Esophagus squamous epithelium (tissue), 5 donors: ENCODE measurements around the gene SNED1. TPM values are rescaled to one million over a fixed set of nuclear protein-coding genes. Genes with fewer than 3 reads are reported as not detected.

Source experiments
- DNase-seq: peaks from one replicate; lab custom pipeline; 2025; lab: John Stamatoyannopoulos, UW
- H3K27ac ChIP-seq, 4 donors: fragments of 200-600 bp; sonication (generic); one replicate each; pipeline ENCODE4 v1.5.1; 2016 to 2019; ENCODE audit warnings: mild to moderate bottlenecking in 1 of 4
- H3K27me3 ChIP-seq, 4 donors: fragments of 200-600 bp; sonication (generic); 1 replicate in 3 of 4; 2 replicates in 1 of 4; pipeline versions ENCODE4 v1.5.1 to v1.6.0; 2017 to 2021; ENCODE audit warnings: antibody characterized with exemption in 1 of 4
- H3K36me3 ChIP-seq, 3 donors: fragments of 200-600 bp; sonication (generic); one replicate each; pipeline ENCODE4 v1.5.1; 2016 to 2019
- H3K4me1 ChIP-seq, 3 donors: fragments of 200-600 bp; sonication (generic); one replicate each; pipeline ENCODE4 v1.5.1; 2017 to 2019
- H3K4me3 ChIP-seq, 4 donors: fragments of 200-600 bp; sonication (generic); 1 replicate in 3 of 4; 2 replicates in 1 of 4; pipeline ENCODE4 v1.5.1; 2016 to 2019; ENCODE audit warnings: mild to moderate bottlenecking in 2 of 4, moderate library complexity in 1 of 4
- H3K9me3 ChIP-seq, 3 donors: fragments of 200-600 bp; sonication (generic); one replicate each; pipeline ENCODE4 v1.5.1; 2016 to 2019
- CTCF ChIP-seq, 6 experiments: fragments of 450-650 bp in 4 of 6; fragments of 200-600 bp in 2 of 6; sonication (generic) in 2 of 6; IDR thresholded peaks; one replicate each; pipeline ENCODE4 v1.5.1; 2016 to 2019; ENCODE audit warnings: antibody characterized with exemption in 6 of 6, mild to moderate bottlenecking in 4 of 6, moderate library complexity in 4 of 6
- POLR2A ChIP-seq, 4 donors: fragments of 450-650 bp; IDR thresholded peaks; one replicate each; pipeline ENCODE4 v1.6.1; 2017; ENCODE audit warnings: antibody characterized with exemption in 4 of 4, mild to moderate bottlenecking in 4 of 4, moderate library complexity in 3 of 4
- WGBS, 2 donors: methylation state at CpG; one replicate each; pipeline ENCODE4 v1.1.5; 2018; 5-methylcytosine and 5-hydroxymethylcytosine counted together
- intact Hi-C: fragments of 100-400 bp; cut with DNase I; formaldehyde crosslinking; loops from one replicate; pipeline ENCODE4 v1.15.0; 2022
- total RNA-seq, 4 donors: library from RNA; depleted of rRNA; stranded (reverse); fragments of >200 nt; gene quantifications; one replicate each; pipeline ENCODE4 v1.1.0, GENCODE V29; 2016
- donor health status: DM: yes; HTN: yes; CAD: no.

Gene SNED1
- total RNA-seq, 4 donors from 2014 or later = 3.3 to 13.9 (median 4.8) TPM

GRCh38 chr2:241034490-241035141 is 36.2 kb downstream of the SNED1 start:
- 80 to 89% methylated on average over 9 to 14 of the region's 22 CpGs for WGBS, 2 donors
- intact Hi-C loops = no loop called here

GRCh38 chr2:241035142-241035817 is 36.9 kb downstream of the SNED1 start:
- H3K27me3 ChIP-seq = peaks cover 0 to 6% (median 0%) of the 10 kb centered on the region in 4 donors
- no peak for DNase-seq
- H3K4me3 ChIP-seq = peak overlapping the region in 1 of 4 donors; percentile 2
- H3K4me1 ChIP-seq = peaks cover 13 to 29% (median 14%) of the 10 kb centered on the region in 3 donors
- H3K36me3 ChIP-seq = peaks cover 0 to 63% (median 6%) of the 10 kb centered on the region in 3 donors
- WGBS, 2 donors = no CpG with 5 or more reads among the region's 31 CpGs
- TF ChIP-seq POLR2A (IDR thresholded peaks at IDR 0.05) (no peak), CTCF (IDR thresholded peaks at IDR 0.05) (no peak)
- no peak overlapping the region for H3K27ac ChIP-seq
- no peaks in the 10 kb centered on the region for H3K9me3 ChIP-seq
- intact Hi-C loops = no loop called here

More at GRCh38 chr2:241034490-241035141, 36.2 kb downstream of the SNED1 start:
- DNase-seq = no peak
- H3K27me3 ChIP-seq = peaks cover 0 to 6% (median 0%) of the 10 kb centered on the region in 4 donors
- peaks cover 13 to 29% (median 14%) of the 10 kb centered on the region in 3 donors for H3K4me1 ChIP-seq
- no peak overlapping the region for H3K4me3 ChIP-seq
- no peak for TF ChIP-seq CTCF (IDR thresholded peaks at IDR 0.05)
- peaks cover 0 to 57% (median 3%) of the 10 kb centered on the region in 3 donors for H3K36me3 ChIP-seq
- H3K27ac ChIP-seq = no peak overlapping the region
- H3K9me3 ChIP-seq = no peaks in the 10 kb centered on the region

- Histone ChIP-seq H3K4me3 (peak overlapping the region; percentile 30 to 63 (median 47)), H3K36me3 (peaks cover 0 to 68% (median 5%) of the 10 kb centered on the region in 3 donors), H3K9me3 (no peaks in the 10 kb centered on the region), H3K27ac (peak overlapping the region in 2 of 4 donors; percentile 9 to 38), H3K27me3 (peaks cover 0 to 6% (median 0%) of the 10 kb centered on the region in 4 donors), H3K4me1 (peaks cover 13 to 33% (median 14%) of the 10 kb centered on the region in 3 donors)
- intact Hi-C loops = no loop called here
- 0% methylated on average over 2 to 6 of the region's 39 CpGs for WGBS, 2 donors
- no peak for TF ChIP-seq CTCF (IDR thresholded peaks at IDR 0.05)
- no peak for TF ChIP-seq POLR2A (IDR thresholded peaks at IDR 0.05)
- no peak for DNase-seq
Measured at GRCh38 chr2:241035818-241036396, 37.5 kb downstream of the SNED1 start.

- no peaks in the 10 kb centered on the region for H3K9me3 ChIP-seq
- H3K4me3 ChIP-seq = peak overlapping the region; percentile 30 to 63 (median 47)
- H3K27ac ChIP-seq = peak overlapping the region in 3 of 4 donors; percentile 9 to 38 (median 34)
- H3K27me3 ChIP-seq = peaks cover 0 to 6% (median 0%) of the 10 kb centered on the region in 4 donors
- peaks cover 13 to 39% (median 16%) of the 10 kb centered on the region in 3 donors for H3K4me1 ChIP-seq
- TF ChIP-seq CTCF (IDR thresholded peaks at IDR 0.05) (no peak), POLR2A (IDR thresholded peaks at IDR 0.05) (no peak)
- intact Hi-C loops = no loop called here
- peaks cover 0 to 66% (median 5%) of the 10 kb centered on the region in 3 donors for H3K36me3 ChIP-seq
- no peak for DNase-seq
- WGBS, 2 donors = 18% methylated on average over 3 of the region's 36 CpGs; no CpG with 5 or more reads in 1 of the 2 donors
Measured at GRCh38 chr2:241036397-241036963, 38.1 kb downstream of the SNED1 start.
